HepG2 (cell line): ENCODE results near the gene SDK2. TPM values are rescaled to one million over a fixed set of nuclear protein-coding genes. Genes with fewer than 3 reads are reported as not detected.

ENCODE experiments used
- ELF1 ChIP-seq: sonication (generic); formaldehyde crosslinking; IDR thresholded peaks from 2 replicates; pipeline ENCODE4 v1.4.0; 2020; ENCODE audit warnings: missing genetic modification reagents
- FIP1L1 ChIP-seq: fragments of 200-400 bp; formaldehyde crosslinking; IDR thresholded peaks from 2 replicates; pipeline ENCODE4 v1.6.1; 2018; ENCODE audit warnings: low read depth, mild to moderate bottlenecking, low read length, moderate library complexity, borderline replicate concordance; ENCODE audit not compliant: insufficient read depth
- FOSL1 ChIP-seq: sonication (generic); formaldehyde crosslinking; IDR thresholded peaks from 2 replicates; pipeline ENCODE4 v1.9.0; 2021; ENCODE audit warnings: missing genetic modification reagents, borderline replicate concordance
- MED8 ChIP-seq: sonication (generic); formaldehyde crosslinking; IDR thresholded peaks from 2 replicates; pipeline ENCODE4 v1.8.1; 2023; ENCODE audit warnings: mild to moderate bottlenecking, missing genetic modification reagents; ENCODE audit not compliant: insufficient replicate concordance
- MZF1 ChIP-seq: sonication (generic); formaldehyde crosslinking; IDR thresholded peaks from 2 replicates; pipeline ENCODE4 v1.8.1; 2023; ENCODE audit warnings: mild to moderate bottlenecking, missing genetic modification reagents, borderline replicate concordance
- RARA ChIP-seq: IDR thresholded peaks from 2 replicates; pipeline ENCODE4 v1.6.1; 2016; ENCODE audit warnings: missing genetic modification reagents, missing compliant biosample characterization
- SOX6 ChIP-seq, 2 experiments: fragments of 450-650 bp in 1 of 2; sonication (generic) in 1 of 2; formaldehyde crosslinking in 1 of 2; IDR thresholded peaks; 2 replicates each; pipeline versions ENCODE4 v1.4.0 to v1.6.1; 2017 to 2020; ENCODE audit warnings: antibody characterized with exemption in 1 of 2, mild to moderate bottlenecking in 1 of 2, missing genetic modification reagents in 1 of 2
- STAG1 ChIP-seq: sonication (generic); formaldehyde crosslinking; IDR thresholded peaks from 2 replicates; pipeline ENCODE4 v1.4.0; 2020; ENCODE audit warnings: missing genetic modification reagents
- TBX2 ChIP-seq: sonication (generic); formaldehyde crosslinking; IDR thresholded peaks from 2 replicates; pipeline ENCODE4 v1.5.0; 2020; ENCODE audit warnings: missing genetic modification reagents, mild to moderate bottlenecking, borderline replicate concordance
- TCF7 ChIP-seq: sonication (generic); IDR thresholded peaks from 2 replicates; pipeline ENCODE4 v1.6.1; 2016; ENCODE audit warnings: antibody characterized with exemption, low read depth
- ZNF20 ChIP-seq: sonication (generic); formaldehyde crosslinking; IDR thresholded peaks from 2 replicates; pipeline ENCODE4 v1.4.0; 2020; ENCODE audit warnings: mild to moderate bottlenecking, moderate library complexity, missing genetic modification reagents
- ZNF260 ChIP-seq: sonication (generic); formaldehyde crosslinking; IDR thresholded peaks from 2 replicates; pipeline ENCODE4 v1.4.0; 2020; ENCODE audit warnings: missing genetic modification reagents, low read depth, mild to moderate bottlenecking, borderline replicate concordance
- ZNF292 ChIP-seq: sonication (generic); formaldehyde crosslinking; IDR thresholded peaks from 2 replicates; pipeline ENCODE4 v1.8.1; 2022; ENCODE audit warnings: mild to moderate bottlenecking, low read depth, missing genetic modification reagents, borderline replicate concordance
- ZNF564 ChIP-seq: sonication (generic); formaldehyde crosslinking; IDR thresholded peaks from 2 replicates; pipeline ENCODE4 v1.8.1; 2023; ENCODE audit warnings: mild to moderate bottlenecking, missing genetic modification reagents
- ZNF691 ChIP-seq: sonication (generic); formaldehyde crosslinking; IDR thresholded peaks from 2 replicates; pipeline ENCODE4 v1.4.0; 2020; ENCODE audit warnings: missing genetic modification reagents, low read depth, mild to moderate bottlenecking, borderline replicate concordance
- ZNF766 ChIP-seq: sonication (generic); formaldehyde crosslinking; IDR thresholded peaks from 2 replicates; pipeline ENCODE4 v1.5.0; 2020; ENCODE audit warnings: missing genetic modification reagents, borderline replicate concordance
- ZNF770 ChIP-seq: sonication (generic); formaldehyde crosslinking; IDR thresholded peaks from 2 replicates; pipeline ENCODE4 v1.5.0; 2020; ENCODE audit warnings: mild to moderate bottlenecking, missing genetic modification reagents
- ZNF883 ChIP-seq: sonication (generic); formaldehyde crosslinking; IDR thresholded peaks from 2 replicates; pipeline ENCODE4 v1.5.1; 2020; ENCODE audit warnings: mild to moderate bottlenecking, missing genetic modification reagents; ENCODE audit errors: not compliant biosample characterization
- polyA plus RNA-seq, 8 experiments: library from polyadenylated mRNA; depleted of rRNA in 3 of 8; stranded (reverse) in 7 of 8; unstranded in 1 of 8; fragments of >200 nt; fragmentation: Illumina TruSeq in 4 of 8; extraction: Trizol in 4 of 8; gene quantifications; 2 replicates each; pipeline versions ENCODE4 v1.2.1 to v1.2.3, GENCODE V29; 2011 to 2016; ENCODE audit warnings: low read depth in 4 of 8, missing spikeins in 1 of 8, mixed read lengths in 1 of 8; ENCODE audit not compliant: insufficient read depth in 1 of 8
- total RNA-seq, 5 experiments: library from RNA; depleted of rRNA; stranded (reverse); fragments of >200 nt; fragmentation: Illumina TruSeq; extraction: Trizol; gene quantifications; 2 replicates each; pipeline ENCODE4 v1.2.3, GENCODE V29; 2016; ENCODE audit warnings: low read depth in 1 of 5
- TF ChIP-seq, protein P1 (sequence below): sonication (generic); formaldehyde crosslinking; IDR thresholded peaks from 2 replicates; pipeline ENCODE4 v1.5.0; 2020; ENCODE audit warnings: mild to moderate bottlenecking, missing genetic modification reagents, moderate library complexity
- TF ChIP-seq, protein P2 (sequence below), 2 experiments: fragments of 450-650 bp in 1 of 2; sonication (generic) in 1 of 2; formaldehyde crosslinking; IDR thresholded peaks; 2 replicates each; pipeline versions ENCODE4 v1.5.0 to v1.8.0; 2020 to 2022; ENCODE audit warnings: mild to moderate bottlenecking in 1 of 2, missing genetic modification reagents in 1 of 2
- TF ChIP-seq, protein P3 (sequence below): sonication (generic); formaldehyde crosslinking; IDR thresholded peaks from 2 replicates; pipeline ENCODE4 v1.8.0; 2022; ENCODE audit warnings: missing genetic modification reagents, mild to moderate bottlenecking, moderate library complexity, borderline replicate concordance

The SDK2 gene
- total and polyA plus RNA-seq, 2 of the 13 experiments (the other 11 are each of a cell fraction or from before 2014, with no cell fraction given), result not detected

GRCh38 chr17:73359987-73360410, 284.2 kb downstream of the SDK2 start (continued):
- TF ChIP-seq TBX2 (peak; percentile 59; the same call in 1 of the 2 replicates), ZNF766 (no peak), FOSL1 (CRISPR knock-in tag) (no peak), ZNF260 (no peak), ZNF20 (CRISPR knock-in tag) (no peak), MED8 (CRISPR knock-in tag) (no peak), ZNF883 (no peak), ZNF691 (peak; percentile 42; the same call in 1 of the 2 replicates), ZNF292 (0 out of 2 replicates have a peak, but pooled peaks have one; percentile 60), ELF1 (CRISPR knock-in tag) (peak; percentile 42; the same call in 1 of the 2 replicates), STAG1 (CRISPR knock-in tag) (peak; percentile 56), SOX6 (IDR thresholded peaks at IDR 0.05) (no peak), SOX6 (CRISPR knock-in tag; IDR thresholded peaks at IDR 0.05) (peak; percentile 49; the same call in 1 of the 2 replicates), MZF1 (CRISPR knock-in tag) (no peak), TCF7 (peak; percentile 87), RARA (CRISPR knock-in tag) (peak; percentile 19; the same call in 1 of the 2 replicates), FIP1L1 (no peak), ZNF564 (CRISPR knock-in tag) (no peak), ZNF770 (0 out of 2 replicates have a peak, but pooled peaks have one; percentile 30)
- TF ChIP-seq, protein P1, sequence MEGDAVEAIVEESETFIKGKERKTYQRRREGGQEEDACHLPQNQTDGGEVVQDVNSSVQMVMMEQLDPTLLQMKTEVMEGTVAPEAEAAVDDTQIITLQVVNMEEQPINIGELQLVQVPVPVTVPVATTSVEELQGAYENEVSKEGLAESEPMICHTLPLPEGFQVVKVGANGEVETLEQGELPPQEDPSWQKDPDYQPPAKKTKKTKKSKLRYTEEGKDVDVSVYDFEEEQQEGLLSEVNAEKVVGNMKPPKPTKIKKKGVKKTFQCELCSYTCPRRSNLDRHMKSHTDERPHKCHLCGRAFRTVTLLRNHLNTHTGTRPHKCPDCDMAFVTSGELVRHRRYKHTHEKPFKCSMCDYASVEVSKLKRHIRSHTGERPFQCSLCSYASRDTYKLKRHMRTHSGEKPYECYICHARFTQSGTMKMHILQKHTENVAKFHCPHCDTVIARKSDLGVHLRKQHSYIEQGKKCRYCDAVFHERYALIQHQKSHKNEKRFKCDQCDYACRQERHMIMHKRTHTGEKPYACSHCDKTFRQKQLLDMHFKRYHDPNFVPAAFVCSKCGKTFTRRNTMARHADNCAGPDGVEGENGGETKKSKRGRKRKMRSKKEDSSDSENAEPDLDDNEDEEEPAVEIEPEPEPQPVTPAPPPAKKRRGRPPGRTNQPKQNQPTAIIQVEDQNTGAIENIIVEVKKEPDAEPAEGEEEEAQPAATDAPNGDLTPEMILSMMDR (CRISPR knock-in tag), result peak; percentile 70
- TF ChIP-seq, protein P2, sequence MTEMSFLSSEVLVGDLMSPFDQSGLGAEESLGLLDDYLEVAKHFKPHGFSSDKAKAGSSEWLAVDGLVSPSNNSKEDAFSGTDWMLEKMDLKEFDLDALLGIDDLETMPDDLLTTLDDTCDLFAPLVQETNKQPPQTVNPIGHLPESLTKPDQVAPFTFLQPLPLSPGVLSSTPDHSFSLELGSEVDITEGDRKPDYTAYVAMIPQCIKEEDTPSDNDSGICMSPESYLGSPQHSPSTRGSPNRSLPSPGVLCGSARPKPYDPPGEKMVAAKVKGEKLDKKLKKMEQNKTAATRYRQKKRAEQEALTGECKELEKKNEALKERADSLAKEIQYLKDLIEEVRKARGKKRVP (CRISPR knock-in tag; IDR thresholded peaks at IDR 0.05), result no peak
- TF ChIP-seq, protein P3, sequence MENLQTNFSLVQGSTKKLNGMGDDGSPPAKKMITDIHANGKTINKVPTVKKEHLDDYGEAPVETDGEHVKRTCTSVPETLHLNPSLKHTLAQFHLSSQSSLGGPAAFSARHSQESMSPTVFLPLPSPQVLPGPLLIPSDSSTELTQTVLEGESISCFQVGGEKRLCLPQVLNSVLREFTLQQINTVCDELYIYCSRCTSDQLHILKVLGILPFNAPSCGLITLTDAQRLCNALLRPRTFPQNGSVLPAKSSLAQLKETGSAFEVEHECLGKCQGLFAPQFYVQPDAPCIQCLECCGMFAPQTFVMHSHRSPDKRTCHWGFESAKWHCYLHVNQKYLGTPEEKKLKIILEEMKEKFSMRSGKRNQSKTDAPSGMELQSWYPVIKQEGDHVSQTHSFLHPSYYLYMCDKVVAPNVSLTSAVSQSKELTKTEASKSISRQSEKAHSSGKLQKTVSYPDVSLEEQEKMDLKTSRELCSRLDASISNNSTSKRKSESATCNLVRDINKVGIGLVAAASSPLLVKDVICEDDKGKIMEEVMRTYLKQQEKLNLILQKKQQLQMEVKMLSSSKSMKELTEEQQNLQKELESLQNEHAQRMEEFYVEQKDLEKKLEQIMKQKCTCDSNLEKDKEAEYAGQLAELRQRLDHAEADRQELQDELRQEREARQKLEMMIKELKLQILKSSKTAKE (CRISPR knock-in tag), result no peak
